Ectodermal cell (in vitro differentiated cells): ENCODE results near the gene ATP2C2.
"Not testable (repeated sequence)": the region's sequence is repeated elsewhere in the genome, so short reads cannot be mapped to it uniquely, and the experiment has no call there.

Experiments
- H3K27ac ChIP-seq: 2 replicates; pipeline ENCODE4 v1.7.0; 2013; ENCODE audit warnings: mild to moderate bottlenecking, low read depth, low read length; ENCODE audit not compliant: insufficient read depth, poor library complexity, severe bottlenecking
- H3K27me3 ChIP-seq: 2 replicates; pipeline ENCODE4 v1.7.0; 2013; ENCODE audit warnings: mild to moderate bottlenecking, low read length; ENCODE audit not compliant: insufficient read depth, control insufficient read depth, poor library complexity, severe bottlenecking
- H3K36me3 ChIP-seq: one replicate; pipeline ENCODE4 v1.7.0; 2013; ENCODE audit warnings: low read length; ENCODE audit not compliant: control insufficient read depth, insufficient read depth
- H3K4me1 ChIP-seq: one replicate; pipeline ENCODE4 v1.7.0; 2013; ENCODE audit warnings: low read length; ENCODE audit not compliant: control insufficient read depth, insufficient read depth
- H3K4me3 ChIP-seq: 2 replicates; pipeline ENCODE4 v1.7.0; 2013; ENCODE audit warnings: low read depth, low read length, control low read depth; ENCODE audit not compliant: insufficient read depth
- H3K9me3 ChIP-seq: 2 replicates; pipeline ENCODE4 v1.7.0; 2013; ENCODE audit warnings: mild to moderate bottlenecking, low read length, moderate library complexity; ENCODE audit not compliant: control insufficient read depth
- WGBS, 2 experiments: methylation state at CpG; one replicate each; pipeline ENCODE4 v1.1.7; 2013; ENCODE audit warnings: missing lambda C conversion rate in 2 of 2; 5-methylcytosine and 5-hydroxymethylcytosine counted together

The ATP2C2 gene

DNA sequence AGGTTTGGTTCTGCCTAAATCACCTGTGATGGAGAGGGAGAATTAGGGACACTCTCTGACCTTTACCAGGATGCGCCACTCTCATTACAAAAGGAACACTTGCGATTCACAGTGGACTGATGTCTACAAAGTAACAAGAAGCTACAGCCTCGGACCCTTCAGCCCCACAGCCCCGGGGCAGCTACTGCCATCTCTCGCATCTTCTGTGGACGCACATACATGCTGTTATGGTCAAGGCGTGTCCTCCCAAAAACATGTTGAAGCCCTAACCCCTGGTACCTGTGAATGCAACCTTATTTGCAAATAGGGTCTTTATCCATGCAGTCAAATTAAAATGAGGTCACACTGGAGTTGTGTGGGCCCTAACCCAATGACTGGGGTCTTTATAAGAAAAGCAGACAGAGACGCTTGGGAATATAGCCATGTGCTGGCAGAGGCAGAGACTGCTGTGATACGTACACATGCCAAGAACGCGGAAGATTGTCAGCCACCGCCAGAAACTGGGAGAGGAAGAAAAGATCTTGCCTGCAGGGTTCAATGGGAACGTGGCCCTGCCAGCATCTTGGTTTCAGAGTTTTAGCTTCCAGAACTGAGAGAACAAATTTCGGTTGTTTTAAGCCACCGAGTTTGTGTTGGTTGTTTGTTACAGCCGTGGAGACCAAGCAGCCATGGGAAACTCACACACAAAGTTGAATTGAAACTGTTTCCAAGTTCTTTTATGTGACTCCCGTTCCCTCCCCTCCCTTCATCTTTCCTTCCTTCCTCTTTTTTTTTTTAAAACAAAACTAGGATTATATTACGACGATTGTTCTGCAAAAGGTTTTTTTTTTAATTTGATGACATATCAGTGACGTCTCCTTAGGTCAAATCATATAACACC, 23.1 kb downstream of the ATP2C2 start:
- WGBS, 2 experiments: 92 to 94% methylated on average over 17 of the region's 20 CpGs
- H3K27ac ChIP-seq: no peak overlapping the region
- peaks cover 4% of the 10 kb centered on the region for H3K4me1 ChIP-seq
- no peaks in the 10 kb centered on the region for H3K27me3 ChIP-seq
- H3K36me3 ChIP-seq: no peaks in the 10 kb centered on the region
- H3K9me3 ChIP-seq: no peaks in the 10 kb centered on the region
- no peak overlapping the region for H3K4me3 ChIP-seq

DNA sequence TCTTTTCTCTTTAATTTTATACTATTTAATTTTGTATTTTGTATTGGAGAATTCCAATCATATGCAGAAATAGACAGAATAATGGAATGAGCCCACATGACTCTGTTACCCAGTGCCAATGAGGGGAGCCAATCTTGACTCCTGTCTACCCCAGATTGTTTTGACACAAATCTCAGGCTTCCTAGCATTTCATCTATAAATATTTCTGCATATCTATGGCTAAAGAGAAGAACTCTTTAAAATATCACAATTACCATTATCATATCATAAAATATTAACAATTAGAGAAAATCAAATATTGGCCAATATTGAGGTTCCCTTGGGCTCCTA, 23.7 kb downstream of the ATP2C2 start:
- Histone ChIP-seq H3K36me3 (no peaks in the 10 kb centered on the region), H3K4me1 (peaks cover 8% of the 10 kb centered on the region), H3K27me3 (no peaks in the 10 kb centered on the region), H3K4me3 (no peak overlapping the region), H3K9me3 (no peaks in the 10 kb centered on the region), H3K27ac (no peak overlapping the region)

DNA sequence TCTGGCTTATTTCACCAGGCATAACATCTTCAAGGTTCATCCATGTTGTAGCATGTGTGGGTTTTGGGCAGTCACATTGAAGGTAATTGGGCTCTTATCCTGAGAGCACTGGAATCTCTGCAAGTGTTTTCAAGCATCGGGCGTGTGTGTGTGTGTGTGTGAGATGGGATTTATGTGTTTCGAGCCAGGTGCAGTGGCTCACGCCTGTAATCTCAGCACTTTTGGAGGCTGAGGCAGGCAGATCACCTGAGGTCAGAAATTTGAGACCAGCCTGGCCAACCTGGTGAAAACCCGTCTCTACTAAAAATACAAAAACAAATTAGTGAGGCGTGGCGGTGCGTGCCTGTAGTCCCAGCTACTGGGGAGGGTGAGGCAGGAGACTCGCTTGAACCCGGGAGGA, 27.7 kb downstream of the ATP2C2 start:
- not testable (repeated sequence) for H3K36me3 ChIP-seq, H3K4me1 ChIP-seq, H3K27ac ChIP-seq, H3K4me3 ChIP-seq, H3K27me3 ChIP-seq, H3K9me3 ChIP-seq
- 82 to 84% methylated on average over 10 of the region's 10 CpGs for WGBS, 2 experiments

GRCh38 chr16:84396537-84397008, 28.2 kb downstream of the ATP2C2 start:
- no peaks in the 10 kb centered on the region for H3K27me3 ChIP-seq
- WGBS, 2 experiments: 54 to 58% methylated on average over 9 of the region's 9 CpGs
- H3K27ac ChIP-seq: no peak overlapping the region
- no peak overlapping the region for H3K4me3 ChIP-seq
- H3K36me3 ChIP-seq: no peaks in the 10 kb centered on the region
- H3K4me1 ChIP-seq: peaks cover 8% of the 10 kb centered on the region
- no peaks in the 10 kb centered on the region for H3K9me3 ChIP-seq

GRCh38 chr16:84397090-84397489, 28.8 kb downstream of the ATP2C2 start:
- WGBS, 2 experiments: 93 to 96% methylated on average over 5 to 6 of the region's 6 CpGs
- Histone ChIP-seq H3K9me3 (no peaks in the 10 kb centered on the region), H3K4me1 (peaks cover 8% of the 10 kb centered on the region), H3K27ac (no peak overlapping the region), H3K27me3 (no peaks in the 10 kb centered on the region), H3K36me3 (no peaks in the 10 kb centered on the region), H3K4me3 (no peak overlapping the region)

DNA sequence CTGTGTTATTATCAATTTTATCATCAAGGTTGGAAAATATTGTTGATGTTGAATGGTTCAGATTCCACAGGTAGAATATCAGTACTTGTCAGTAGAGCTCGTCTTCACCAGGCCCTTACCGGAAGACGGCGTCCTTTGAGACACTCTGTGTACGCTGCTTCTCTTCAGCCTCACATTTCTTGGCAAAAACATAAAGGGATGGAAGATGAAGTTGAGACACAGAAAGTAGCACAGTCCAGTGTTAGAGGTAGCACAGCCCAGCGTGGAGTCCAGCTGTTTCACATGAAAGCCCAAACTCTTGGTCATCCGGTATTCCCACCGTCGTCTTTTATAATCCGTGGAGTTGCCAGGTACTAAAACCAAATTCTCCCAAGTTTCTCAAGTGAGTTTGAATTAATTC, 30.4 kb downstream of the ATP2C2 start:
- Histone ChIP-seq H3K36me3 (no peaks in the 10 kb centered on the region), H3K4me3 (no peak overlapping the region), H3K9me3 (no peaks in the 10 kb centered on the region), H3K27ac (no peak overlapping the region), H3K4me1 (peaks cover 8% of the 10 kb centered on the region), H3K27me3 (no peaks in the 10 kb centered on the region)
- 85 to 89% methylated on average over 10 of the region's 10 CpGs for WGBS, 2 experiments

DNA sequence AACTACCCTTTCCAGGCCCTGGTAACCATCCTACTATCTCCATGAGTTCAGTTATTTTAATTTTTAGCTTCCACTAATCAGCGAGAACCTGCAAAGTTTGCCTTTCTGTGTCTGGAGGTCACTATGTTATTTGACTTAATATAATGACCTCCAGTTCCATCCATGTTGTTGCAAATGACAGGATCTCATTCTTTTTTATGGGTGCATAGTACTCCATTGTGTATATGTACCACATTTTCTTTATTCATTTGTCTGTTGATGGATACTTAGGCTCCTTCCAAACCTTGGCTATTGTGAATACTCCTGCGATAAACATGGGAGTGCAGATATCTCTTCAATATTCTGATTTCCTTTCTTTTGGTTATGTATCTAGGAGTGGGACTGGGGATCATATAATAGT, 31.6 kb downstream of the ATP2C2 start:
- not testable (repeated sequence) for H3K4me1 ChIP-seq, H3K9me3 ChIP-seq, H3K36me3 ChIP-seq, H3K27ac ChIP-seq, H3K4me3 ChIP-seq, H3K27me3 ChIP-seq
- WGBS, 2 experiments: 79 to 100% methylated on average over 2 of the region's 2 CpGs

GRCh38 chr16:84403435-84403834, 35.1 kb downstream of the ATP2C2 start:
- WGBS, 2 experiments: 94% methylated on average over 5 of the region's 5 CpGs
- not testable (repeated sequence) for H3K27ac ChIP-seq, H3K27me3 ChIP-seq

DNA sequence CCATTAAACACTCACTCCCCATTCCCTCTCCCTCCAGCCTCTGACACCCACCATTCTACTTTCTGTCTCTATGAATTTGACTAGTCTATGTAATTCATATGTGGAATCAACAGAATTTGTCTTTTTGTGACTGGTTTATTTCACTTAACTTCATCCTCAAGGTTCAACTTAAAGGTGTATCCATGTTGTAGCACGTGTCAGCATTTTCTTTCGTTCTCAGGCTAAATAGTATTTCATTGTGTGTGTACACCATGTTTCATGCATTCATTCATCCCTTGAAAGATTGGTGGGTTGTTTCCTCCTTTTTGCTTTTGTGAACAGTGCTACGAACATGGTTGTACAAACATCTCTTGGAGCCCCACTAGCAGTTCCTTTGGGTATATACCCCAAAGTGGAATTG, 36.0 kb downstream of the ATP2C2 start:
- Histone ChIP-seq H3K9me3 (no peaks in the 10 kb centered on the region), H3K27me3 (no peaks in the 10 kb centered on the region), H3K27ac (no peak overlapping the region), H3K36me3 (no peaks in the 10 kb centered on the region), H3K4me3 (no peak overlapping the region), H3K4me1 (no peaks in the 10 kb centered on the region)
- 83 to 91% methylated on average over 3 of the region's 3 CpGs for WGBS, 2 experiments

More at GRCh38 chr16:84403435-84403834, 35.1 kb downstream of the ATP2C2 start:
- not testable (repeated sequence) for H3K36me3 ChIP-seq, H3K4me1 ChIP-seq, H3K9me3 ChIP-seq, H3K4me3 ChIP-seq

DNA sequence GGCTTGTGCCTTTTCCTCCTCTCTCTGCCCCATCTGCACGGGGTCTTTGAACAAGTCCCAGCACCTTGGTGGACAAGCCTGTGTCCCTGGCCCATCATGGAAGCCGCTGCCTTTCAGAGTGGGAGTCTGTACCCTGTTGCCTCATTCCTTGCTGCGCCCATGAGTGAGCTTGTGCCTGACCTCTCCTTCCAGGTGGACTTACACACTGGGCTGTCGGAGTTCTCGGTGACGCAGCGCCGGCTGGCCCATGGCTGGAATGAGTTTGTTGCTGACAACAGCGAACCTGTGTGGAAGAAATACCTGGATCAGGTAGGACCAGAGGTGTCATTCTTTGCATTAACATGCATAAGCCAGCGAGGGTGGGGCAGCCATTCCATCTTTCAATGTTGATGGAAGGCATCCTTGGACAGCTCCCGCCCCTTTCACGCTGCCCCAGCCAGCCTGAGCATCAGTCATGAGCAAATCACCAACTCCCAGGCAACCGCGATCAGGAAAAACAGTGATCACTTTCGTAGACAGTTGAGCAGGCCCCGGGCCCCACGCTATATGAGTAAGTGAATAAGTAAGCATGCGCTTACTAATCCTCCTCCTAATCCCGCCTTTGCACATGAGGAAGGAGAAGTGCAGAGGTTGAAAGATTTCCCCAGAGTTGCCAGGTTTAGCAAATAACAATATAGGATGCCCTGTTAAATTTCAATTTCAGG, 36.8 kb downstream of the ATP2C2 start:
- no peaks in the 10 kb centered on the region for H3K36me3 ChIP-seq
- WGBS, 2 experiments: 89 to 90% methylated on average over 19 of the region's 19 CpGs
- no peak overlapping the region for H3K4me3 ChIP-seq
- H3K27ac ChIP-seq: no peak overlapping the region
- no peaks in the 10 kb centered on the region for H3K9me3 ChIP-seq
- H3K27me3 ChIP-seq: no peaks in the 10 kb centered on the region
- H3K4me1 ChIP-seq: no peaks in the 10 kb centered on the region
